ENCODE measurements around the gene ZNF76. TPM values are rescaled to one million over a fixed set of nuclear protein-coding genes. Genes with fewer than 3 reads are reported as not detected.

The ZNF76 gene
- polyA plus RNA-seq, 2 of the 4 experiments (the other 2 are of a cell fraction), result 7.9 to 10.5 TPM

DNA sequence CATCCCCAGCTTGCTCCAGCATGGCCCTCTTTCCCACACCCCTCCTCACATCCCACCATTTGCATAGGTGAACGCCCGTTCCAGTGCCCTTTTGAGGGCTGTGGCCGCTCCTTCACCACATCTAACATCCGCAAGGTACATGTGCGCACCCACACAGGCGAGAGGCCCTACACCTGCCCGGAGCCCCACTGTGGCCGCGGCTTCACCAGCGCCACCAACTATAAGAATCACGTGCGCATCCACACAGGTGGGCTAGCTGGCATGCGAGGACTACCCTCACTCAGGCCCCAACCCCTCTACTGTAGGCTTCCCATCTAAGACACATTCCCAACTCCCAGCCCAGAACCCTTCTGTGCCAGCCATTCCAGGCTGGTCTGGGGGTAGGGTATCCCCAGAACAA, 32.0 kb downstream of the ZNF76 start:
- no peak overlapping the region for H3K4me2 ChIP-seq
- no peak overlapping the region for H3K4me3 ChIP-seq
- no peak for TF ChIP-seq SREBF2 (IDR thresholded peaks at IDR 0.05)
- no peak for TF ChIP-seq KDM5A (IDR thresholded peaks at IDR 0.05)
- TF ChIP-seq FOSB (CRISPR knock-in tag; IDR thresholded peaks at IDR 0.05), result no peak
- TF ChIP-seq TP53 (CRISPR knock-in tag; IDR thresholded peaks at IDR 0.05), result no peak
- no peak for TF ChIP-seq POLR2AphosphoS2 (conservative IDR thresholded peaks at IDR 0.05; ENCODE audit: low read length)
- TF ChIP-seq ZSCAN20 (CRISPR knock-in tag; IDR thresholded peaks at IDR 0.05), result no peak
- TF ChIP-seq MAX (IDR thresholded peaks at IDR 0.05), result no peak
- no peak for TF ChIP-seq GATA3 (IDR thresholded peaks at IDR 0.05; ENCODE audit: borderline replicate concordance)
- TF ChIP-seq JUN (IDR thresholded peaks at IDR 0.05), result no peak
- no peak for TF ChIP-seq NR3C1 (IDR thresholded peaks at IDR 0.05)
- TF ChIP-seq, protein P1, sequence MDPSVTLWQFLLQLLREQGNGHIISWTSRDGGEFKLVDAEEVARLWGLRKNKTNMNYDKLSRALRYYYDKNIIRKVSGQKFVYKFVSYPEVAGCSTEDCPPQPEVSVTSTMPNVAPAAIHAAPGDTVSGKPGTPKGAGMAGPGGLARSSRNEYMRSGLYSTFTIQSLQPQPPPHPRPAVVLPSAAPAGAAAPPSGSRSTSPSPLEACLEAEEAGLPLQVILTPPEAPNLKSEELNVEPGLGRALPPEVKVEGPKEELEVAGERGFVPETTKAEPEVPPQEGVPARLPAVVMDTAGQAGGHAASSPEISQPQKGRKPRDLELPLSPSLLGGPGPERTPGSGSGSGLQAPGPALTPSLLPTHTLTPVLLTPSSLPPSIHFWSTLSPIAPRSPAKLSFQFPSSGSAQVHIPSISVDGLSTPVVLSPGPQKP (IDR thresholded peaks at IDR 0.05; ENCODE audit: low read depth, low read length), result no peak
- no peak for TF ChIP-seq FOXS1 (CRISPR knock-in tag; IDR thresholded peaks at IDR 0.05)
- WGBS (ENCODE audit: missing lambda C conversion rate), result 94% methylated on average over 13 of the region's 13 CpGs
- ATAC-seq (no peak), DNase-seq (ENCODE audit: low read depth in 1 of 2, low spot score in 1 of 2) (no peak), FAIRE-seq (no peak)
- H3K4me1 ChIP-seq, result no peaks in the 10 kb centered on the region
- ChIA-PET POLR2A (no interaction called here), CTCF (interaction anchor here (0.9 to 2.8 kb wide), 2 partner anchors 36 to 158 kb away, joined by 3 to 12 read pairs; no protein-coding TSS in a partner anchor)
- no peaks in the 10 kb centered on the region for H3K9me3 ChIP-seq
- no peak overlapping the region for H3K27ac ChIP-seq

- CTCF ChIA-PET, result interaction anchor here (0.8 to 2.8 kb wide), 5 partner anchors 13 to 156 kb away, joined by 3 to 17 read pairs (median 9); no protein-coding TSS in a partner anchor
- H3K4me2 ChIP-seq, result no peak overlapping the region
- no peak for DNase-seq (ENCODE audit: low read depth in 1 of 2, low spot score in 1 of 2)
- WGBS (ENCODE audit: missing lambda C conversion rate), result 68% methylated on average over 7 of the region's 15 CpGs
- no peak for FAIRE-seq
- POLR2A ChIA-PET, result no interaction called here
- no peaks in the 10 kb centered on the region for H3K4me1 ChIP-seq
- H3K9me3 ChIP-seq, result no peaks in the 10 kb centered on the region
- TF ChIP-seq POLR2A (IDR thresholded peaks at IDR 0.05; ENCODE audit: low read length) (no peak), EP300 (IDR thresholded peaks at IDR 0.05) (no peak), RAD21 (conservative IDR thresholded peaks at IDR 0.05 in 1 of 2, IDR thresholded peaks at IDR 0.05 in 1 of 2) (no peak), ZFP36 (IDR thresholded peaks at IDR 0.05; ENCODE audit: borderline replicate concordance, partially characterized antibody) (no peak), NFE2L2 (conservative IDR thresholded peaks at IDR 0.05; ENCODE audit: low read length) (no peak), RCOR1 (IDR thresholded peaks at IDR 0.05; ENCODE audit: low read depth, low read length) (no peak), SMC3 (IDR thresholded peaks at IDR 0.05) (no peak), CBX2 (IDR thresholded peaks at IDR 0.05; ENCODE audit: borderline replicate concordance, low read depth) (no peak), ZSCAN20 (CRISPR knock-in tag; IDR thresholded peaks at IDR 0.05) (no peak), HMGXB4 (CRISPR knock-in tag; IDR thresholded peaks at IDR 0.05; ENCODE audit: borderline replicate concordance) (no peak), CHD2 (IDR thresholded peaks at IDR 0.05; ENCODE audit: low read length, partially characterized antibody) (no peak), KDM5A (IDR thresholded peaks at IDR 0.05) (no peak)
- TF ChIP-seq, protein P2, sequence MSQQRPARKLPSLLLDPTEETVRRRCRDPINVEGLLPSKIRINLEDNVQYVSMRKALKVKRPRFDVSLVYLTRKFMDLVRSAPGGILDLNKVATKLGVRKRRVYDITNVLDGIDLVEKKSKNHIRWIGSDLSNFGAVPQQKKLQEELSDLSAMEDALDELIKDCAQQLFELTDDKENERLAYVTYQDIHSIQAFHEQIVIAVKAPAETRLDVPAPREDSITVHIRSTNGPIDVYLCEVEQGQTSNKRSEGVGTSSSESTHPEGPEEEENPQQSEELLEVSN (IDR thresholded peaks at IDR 0.05; ENCODE audit: borderline replicate concordance, low read depth), result no peak
- H3K4me3 ChIP-seq, result no peak overlapping the region
- no peak for ATAC-seq
- H3K27ac ChIP-seq, result no peak overlapping the region
These were observed 33.0 kb downstream of the ZNF76 start for GRCh38 chr6:35292494-35292893.

All from A549 (cell line).